ENCODE measurements around the gene CORO6.
A peak's percentile ranks its signal among the peaks of the same experiment; 100 is the strongest.

The CORO6 gene

GRCh38 chr17:29573871-29574731, 48.6 kb downstream of the CORO6 start:
- no peaks in the 10 kb centered on the region for H3K27me3 Mint-ChIP-seq
- peaks cover 53% of the 10 kb centered on the region for H3K36me3 Mint-ChIP-seq
- peaks cover 44% of the 10 kb centered on the region for H3K4me1 Mint-ChIP-seq
- peak overlapping the region; percentile 15 for H3K4me3 Mint-ChIP-seq
- H3K9me3 Mint-ChIP-seq = no peaks in the 10 kb centered on the region
- peak overlapping the region; percentile 1 for H3K27ac Mint-ChIP-seq
- no peak for ATAC-seq

- Mint-ChIP-seq H3K4me3 (peak overlapping the region; percentile 15), H3K4me1 (peaks cover 47% of the 10 kb centered on the region), H3K9me3 (no peaks in the 10 kb centered on the region), H3K36me3 (peaks cover 49% of the 10 kb centered on the region), H3K27me3 (no peaks in the 10 kb centered on the region), H3K27ac (peak overlapping the region; percentile 1)
- no peak for ATAC-seq
Measured at GRCh38 chr17:29573558-29573869, 49.2 kb downstream of the CORO6 start.

GRCh38 chr17:29572691-29573557, 49.8 kb downstream of the CORO6 start:
- H3K27me3 Mint-ChIP-seq = no peaks in the 10 kb centered on the region
- peak overlapping the region; percentile 15 for H3K4me3 Mint-ChIP-seq
- peaks cover 45% of the 10 kb centered on the region for H3K36me3 Mint-ChIP-seq
- peaks cover 47% of the 10 kb centered on the region for H3K4me1 Mint-ChIP-seq
- H3K27ac Mint-ChIP-seq = no peak overlapping the region
- ATAC-seq = peak; percentile 69
- H3K9me3 Mint-ChIP-seq = no peaks in the 10 kb centered on the region

- no peaks in the 10 kb centered on the region for H3K27me3 Mint-ChIP-seq
- peak overlapping the region; percentile 12 for H3K4me3 Mint-ChIP-seq
- peaks cover 39% of the 10 kb centered on the region for H3K36me3 Mint-ChIP-seq
- ATAC-seq = no peak
- H3K27ac Mint-ChIP-seq = peak overlapping the region; percentile 34
- no peaks in the 10 kb centered on the region for H3K9me3 Mint-ChIP-seq
- peaks cover 47% of the 10 kb centered on the region for H3K4me1 Mint-ChIP-seq
Measured at GRCh38 chr17:29571883-29572681, 50.6 kb downstream of the CORO6 start.

- Mint-ChIP-seq H3K4me1 (peaks cover 47% of the 10 kb centered on the region), H3K27ac (peak overlapping the region; percentile 34), H3K27me3 (no peaks in the 10 kb centered on the region), H3K36me3 (peaks cover 38% of the 10 kb centered on the region), H3K9me3 (no peaks in the 10 kb centered on the region), H3K4me3 (no peak overlapping the region)
- ATAC-seq = no peak
Measured at GRCh38 chr17:29571486-29571882, 51.2 kb downstream of the CORO6 start.

GRCh38 chr17:29570521-29570920, 52.2 kb downstream of the CORO6 start:
- Mint-ChIP-seq H3K9me3 (no peaks in the 10 kb centered on the region), H3K27ac (peak overlapping the region; percentile 1), H3K36me3 (peaks cover 28% of the 10 kb centered on the region), H3K27me3 (no peaks in the 10 kb centered on the region), H3K4me3 (peak overlapping the region; percentile 24), H3K4me1 (peaks cover 51% of the 10 kb centered on the region)
- no peak for ATAC-seq

GRCh38 chr17:29569245-29569950, 53.3 kb downstream of the CORO6 start:
- Mint-ChIP-seq H3K36me3 (peaks cover 19% of the 10 kb centered on the region), H3K27ac (peak overlapping the region; percentile 88), H3K4me1 (peaks cover 43% of the 10 kb centered on the region), H3K9me3 (no peaks in the 10 kb centered on the region), H3K4me3 (peak overlapping the region; percentile 95), H3K27me3 (no peaks in the 10 kb centered on the region)
- ATAC-seq = no peak

GRCh38 chr17:29568331-29569244, 54.1 kb downstream of the CORO6 start, which contains the start of gene TP53I13:
TP53I13 (plus strand) TSS chr17:29568701; CDS start chr17:29568759, 58 bp downstream.
- Mint-ChIP-seq H3K9me3 (no peaks in the 10 kb centered on the region), H3K27ac (peak within 1 kb of the TSS; percentile 88), H3K36me3 (peaks cover 11% of the 10 kb centered on the region), H3K4me3 (peak within 1 kb of the TSS; percentile 95), H3K27me3 (no peaks in the 10 kb centered on the region), H3K4me1 (peaks cover 36% of the 10 kb centered on the region)
- ATAC-seq = peak; percentile 78

- H3K27me3 Mint-ChIP-seq = no peaks in the 10 kb centered on the region
Measured at GRCh38 chr17:29567554-29568330, 55.0 kb downstream of the CORO6 start.

GRCh38 chr17:29567304-29567553, 55.5 kb downstream of the CORO6 start:
- Mint-ChIP-seq H3K4me3 (peak overlapping the region; percentile 95), H3K27me3 (no peaks in the 10 kb centered on the region), H3K36me3 (peaks cover 14% of the 10 kb centered on the region), H3K27ac (peak overlapping the region; percentile 88), H3K9me3 (no peaks in the 10 kb centered on the region), H3K4me1 (peaks cover 38% of the 10 kb centered on the region)
- ATAC-seq = peak; percentile 46

More at GRCh38 chr17:29567554-29568330, 55.0 kb downstream of the CORO6 start:
- H3K9me3 Mint-ChIP-seq = no peaks in the 10 kb centered on the region
- peak overlapping the region; percentile 88 for H3K27ac Mint-ChIP-seq
- H3K4me1 Mint-ChIP-seq = peaks cover 33% of the 10 kb centered on the region
- H3K36me3 Mint-ChIP-seq = peaks cover 9% of the 10 kb centered on the region
- H3K4me3 Mint-ChIP-seq = peak overlapping the region; percentile 95
- peak; percentile 79 for ATAC-seq

- peak; percentile 50 for ATAC-seq
- H3K27ac Mint-ChIP-seq = peak within 1 kb of the TSS; percentile 88
- no peaks in the 10 kb centered on the region for H3K9me3 Mint-ChIP-seq
- H3K36me3 Mint-ChIP-seq = peaks cover 20% of the 10 kb centered on the region
- no peaks in the 10 kb centered on the region for H3K27me3 Mint-ChIP-seq
- peak within 1 kb of the TSS; percentile 95 for H3K4me3 Mint-ChIP-seq
- H3K4me1 Mint-ChIP-seq = peaks cover 42% of the 10 kb centered on the region
Measured at GRCh38 chr17:29566473-29567303, 56.0 kb downstream of the CORO6 start, which contains the start of gene ABHD15. ABHD15 (minus strand) TSS chr17:29567037; CDS start chr17:29566966, 71 bp downstream.

GRCh38 chr17:29565643-29566472, 56.9 kb downstream of the CORO6 start:
- peaks cover 20% of the 10 kb centered on the region for H3K36me3 Mint-ChIP-seq
- peaks cover 42% of the 10 kb centered on the region for H3K4me1 Mint-ChIP-seq
- H3K27ac Mint-ChIP-seq = peak overlapping the region; percentile 88

More at GRCh38 chr17:29565643-29566472, 56.9 kb downstream of the CORO6 start:
- peak; percentile 18 for ATAC-seq
- H3K4me3 Mint-ChIP-seq = peak overlapping the region; percentile 89
- no peaks in the 10 kb centered on the region for H3K9me3 Mint-ChIP-seq
- no peaks in the 10 kb centered on the region for H3K27me3 Mint-ChIP-seq

Data from stimulated activated memory B cell treated with anti-CD40 and anti-IgM and Interleukin-4, amounts not matched to agents 10 μg/mL and 1 μg/mL and 100 μg/mL, for 72 hours (primary cell).